HCT116 (cell line): ENCODE measurements around the gene SEMA3F. TPM values are rescaled to one million over a fixed set of nuclear protein-coding genes. Genes with fewer than 3 reads are reported as not detected.

ENCODE experiments used
- ATAC-seq: fragments of 200-7000 bp; cut with Tn5 transposase; 2 replicates; pipeline ENCODE4 v1.9.1; 2020; ENCODE audit warnings: mild to moderate bottlenecking, moderate library complexity
- BruUV-seq: library from RNA; stranded (reverse); fragments of 400-500 nt; replicated peaks from 2 replicates; lab custom pipeline; 2021; lab: Mats Ljungman, UMichigan
- CTCF ChIA-PET: fragments of 300-600 bp; sonication (Branson Sonifier 250); formaldehyde crosslinking; loops from one replicate; lab custom pipeline; 2021; ENCODE audit warnings: antibody characterized with exemption; lab: Charles Lee
- POLR2A ChIA-PET: fragments of 300-600, 350-600 bp; sonication (Branson Sonifier 250); formaldehyde crosslinking; loops from one replicate; lab custom pipeline; 2021; ENCODE audit warnings: antibody characterized with exemption; lab: Charles Lee
- RAD21 ChIA-PET, 2 experiments: fragments of 300-600 bp; sonication (Branson Sonifier 250); formaldehyde crosslinking; loops; one replicate each; lab custom pipeline; 2023; ENCODE audit warnings: low total read pairs in 2 of 2; ENCODE audit not compliant: uncharacterized antibody in 2 of 2, unreplicated experiment in 2 of 2, low non-redundant PET in 1 of 2; lab: Charles Lee
- DNase-seq: peaks from one replicate; pipeline ENCODE4 v3.0.0-alpha.2; 2010; ENCODE audit warnings: low read depth, low spot score
- H2AFZ ChIP-seq: fragments of 200-600 bp; shearing (Covaris generic), sonication (generic); 2 replicates; pipeline ENCODE4 v1.6.1; 2017; ENCODE audit warnings: low read depth, mixed run types, mixed read lengths, antibody characterized with exemption, low read length; ENCODE audit not compliant: poor library complexity, severe bottlenecking
- H3K27ac ChIP-seq: 2 replicates; pipeline ENCODE4 v1.5.1; 2012; ENCODE audit warnings: low read depth, low read length
- H3K27me3 ChIP-seq: fragments of 200-600 bp; sonication (generic); 2 replicates; pipeline ENCODE4 v1.6.1; 2016; ENCODE audit warnings: mixed run types, low read length, mixed read lengths; ENCODE audit not compliant: insufficient read depth
- H3K36me3 ChIP-seq, 2 experiments: fragments of 200-500 bp in 1 of 2; fragments of 200-600 bp in 1 of 2; sonication (Bioruptor generic) in 1 of 2; sonication (generic) in 1 of 2; 2 replicates each; pipeline versions ENCODE4 v1.5.1 to v1.6.1; 2014 to 2016; ENCODE audit warnings: low read length in 2 of 2, inconsistent platforms in 1 of 2, mixed read lengths in 1 of 2, mixed run types in 1 of 2; ENCODE audit not compliant: insufficient read depth in 2 of 2, control insufficient read depth in 1 of 2
- H3K4me1 ChIP-seq, 2 experiments: fragments of 200-600 bp in 1 of 2; sonication (generic) in 1 of 2; 2 replicates each; pipeline versions ENCODE4 v1.5.1 to v1.6.1; 2012 to 2017; ENCODE audit warnings: low read length in 2 of 2, inconsistent platforms in 1 of 2, mild to moderate bottlenecking in 1 of 2, mixed read lengths in 1 of 2, mixed run types in 1 of 2, moderate library complexity in 1 of 2; ENCODE audit not compliant: insufficient read depth in 2 of 2, control insufficient read depth in 1 of 2
- H3K4me2 ChIP-seq: fragments of 200-600 bp; sonication (generic); 2 replicates; pipeline ENCODE4 v1.6.1; 2017; ENCODE audit warnings: mixed run types, low read length, mixed read lengths
- H3K4me3 ChIP-seq, 2 experiments: fragments of 200-600 bp in 1 of 2; sonication (generic) in 1 of 2; replicated peaks in 1 of 2; 2 replicates each; pipeline ENCODE4 v1.5.1; 2011 to 2016; ENCODE audit warnings: low read length in 2 of 2, control low read depth in 1 of 2, low read depth in 1 of 2, mild to moderate bottlenecking in 1 of 2, mixed read lengths in 1 of 2, mixed run types in 1 of 2
- H3K79me2 ChIP-seq: fragments of 200-600 bp; sonication (generic); 2 replicates; pipeline ENCODE4 v1.6.1; 2017; ENCODE audit warnings: mild to moderate bottlenecking, mixed run types, low read length, moderate library complexity, mixed read lengths; ENCODE audit not compliant: insufficient read depth
- H3K9ac ChIP-seq: fragments of 200-600 bp; sonication (generic); 2 replicates; pipeline ENCODE4 v1.6.1; 2016; ENCODE audit warnings: low read length, mixed read lengths
- H3K9me2 ChIP-seq: fragments of 200-600 bp; sonication (generic), shearing (Covaris generic); 2 replicates; pipeline ENCODE4 v1.6.1; 2017; ENCODE audit warnings: mixed run types, mild to moderate bottlenecking, moderate library complexity; ENCODE audit not compliant: insufficient read depth
- H3K9me3 ChIP-seq, 2 experiments: fragments of 200-500 bp in 1 of 2; fragments of 200-600 bp in 1 of 2; sonication (Bioruptor generic) in 1 of 2; sonication (generic) in 1 of 2; 2 replicates each; pipeline ENCODE4 v1.6.1; 2014 to 2017; ENCODE audit warnings: low read length in 2 of 2, mixed read lengths in 2 of 2, inconsistent platforms in 1 of 2, low read depth in 1 of 2, mild to moderate bottlenecking in 1 of 2, mixed run types in 1 of 2, moderate library complexity in 1 of 2; ENCODE audit not compliant: control insufficient read depth in 1 of 2, insufficient read depth in 1 of 2
- H4K20me1 ChIP-seq: fragments of 200-600 bp; sonication (generic), shearing (Covaris generic); 2 replicates; pipeline ENCODE4 v1.6.1; 2017; ENCODE audit warnings: mixed run types, mild to moderate bottlenecking, moderate library complexity; ENCODE audit not compliant: insufficient read depth
- TCF7L2 ChIP-seq: IDR thresholded peaks from 2 replicates; pipeline ENCODE4 v1.7.0; 2011; ENCODE audit warnings: borderline replicate concordance, inconsistent platforms; ENCODE audit not compliant: insufficient read depth, insufficient read length; ENCODE audit errors: extremely low read depth
- intact Hi-C: fragments of 100-400 bp; cut with micrococcal nuclease; formaldehyde crosslinking; loops from 2 replicates; pipeline ENCODE4 v1.10.0; 2022
- total RNA-seq: library from RNA; stranded (reverse); gene quantifications from one replicate; pipeline ENCODE4 v1.2.1, GENCODE V29; 2021; ENCODE audit not compliant: unreplicated experiment
- TF ChIP-seq, protein P1 (sequence below): IDR thresholded peaks from 2 replicates; pipeline ENCODE4 v1.6.1; 2012; ENCODE audit warnings: low read depth

The SEMA3F gene
- total RNA-seq, 1 experiment from 2014 or later, result 15.7 TPM

DNA sequence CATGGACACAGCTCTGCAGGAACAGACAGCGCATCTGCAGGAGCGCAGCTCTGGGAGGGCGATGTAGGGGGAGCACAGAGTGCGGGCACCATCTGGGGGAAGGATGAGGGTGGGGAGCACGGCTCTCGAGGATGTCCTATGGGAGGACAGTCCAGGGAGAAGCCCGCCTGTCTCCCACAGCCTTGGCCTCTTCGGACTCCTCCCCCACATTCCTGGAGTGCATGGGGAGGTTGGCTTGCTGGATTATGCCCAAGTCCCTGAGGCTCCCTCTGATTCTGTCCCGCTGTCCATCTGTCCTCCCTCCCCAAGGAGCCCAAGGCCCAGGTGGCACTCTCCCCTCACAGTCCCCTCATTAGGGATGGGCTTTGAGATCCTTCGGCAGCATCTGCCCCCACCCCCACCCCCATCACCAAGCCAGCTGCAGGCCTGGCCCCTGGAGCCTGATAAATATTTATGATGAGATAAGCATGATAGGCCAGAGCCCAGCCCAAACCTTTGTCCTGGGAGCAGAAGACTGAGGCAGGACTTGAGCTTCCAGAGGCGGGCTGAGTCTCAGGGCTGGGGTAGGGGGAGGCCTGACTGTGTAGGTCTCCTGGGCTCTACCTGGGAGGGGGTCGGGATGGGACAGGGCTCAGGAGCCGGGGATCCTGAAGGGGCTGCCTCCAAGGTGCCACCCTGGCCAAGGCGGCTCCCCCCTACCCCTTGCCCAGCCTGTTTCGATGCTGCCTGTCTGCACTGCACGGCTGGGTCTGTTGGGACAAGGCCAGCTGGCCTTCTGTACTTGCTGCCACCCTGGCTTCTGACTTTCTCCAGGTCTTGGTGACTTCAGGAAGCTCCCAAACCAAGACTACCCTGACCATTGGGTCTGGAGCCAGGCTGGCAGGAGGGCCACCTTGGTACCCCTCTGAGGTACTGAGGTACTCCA lies 28.6 kb upstream of the SEMA3F start (continued):
- TF ChIP-seq, protein P1, sequence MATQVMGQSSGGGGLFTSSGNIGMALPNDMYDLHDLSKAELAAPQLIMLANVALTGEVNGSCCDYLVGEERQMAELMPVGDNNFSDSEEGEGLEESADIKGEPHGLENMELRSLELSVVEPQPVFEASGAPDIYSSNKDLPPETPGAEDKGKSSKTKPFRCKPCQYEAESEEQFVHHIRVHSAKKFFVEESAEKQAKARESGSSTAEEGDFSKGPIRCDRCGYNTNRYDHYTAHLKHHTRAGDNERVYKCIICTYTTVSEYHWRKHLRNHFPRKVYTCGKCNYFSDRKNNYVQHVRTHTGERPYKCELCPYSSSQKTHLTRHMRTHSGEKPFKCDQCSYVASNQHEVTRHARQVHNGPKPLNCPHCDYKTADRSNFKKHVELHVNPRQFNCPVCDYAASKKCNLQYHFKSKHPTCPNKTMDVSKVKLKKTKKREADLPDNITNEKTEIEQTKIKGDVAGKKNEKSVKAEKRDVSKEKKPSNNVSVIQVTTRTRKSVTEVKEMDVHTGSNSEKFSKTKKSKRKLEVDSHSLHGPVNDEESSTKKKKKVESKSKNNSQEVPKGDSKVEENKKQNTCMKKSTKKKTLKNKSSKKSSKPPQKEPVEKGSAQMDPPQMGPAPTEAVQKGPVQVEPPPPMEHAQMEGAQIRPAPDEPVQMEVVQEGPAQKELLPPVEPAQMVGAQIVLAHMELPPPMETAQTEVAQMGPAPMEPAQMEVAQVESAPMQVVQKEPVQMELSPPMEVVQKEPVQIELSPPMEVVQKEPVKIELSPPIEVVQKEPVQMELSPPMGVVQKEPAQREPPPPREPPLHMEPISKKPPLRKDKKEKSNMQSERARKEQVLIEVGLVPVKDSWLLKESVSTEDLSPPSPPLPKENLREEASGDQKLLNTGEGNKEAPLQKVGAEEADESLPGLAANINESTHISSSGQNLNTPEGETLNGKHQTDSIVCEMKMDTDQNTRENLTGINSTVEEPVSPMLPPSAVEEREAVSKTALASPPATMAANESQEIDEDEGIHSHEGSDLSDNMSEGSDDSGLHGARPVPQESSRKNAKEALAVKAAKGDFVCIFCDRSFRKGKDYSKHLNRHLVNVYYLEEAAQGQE, result no peak

GRCh38 chr3:50127251-50127691 lies 27.9 kb upstream of the SEMA3F start:
- Histone ChIP-seq H4K20me1 (no peaks in the 10 kb centered on the region), H3K9me3 (no peaks in the 10 kb centered on the region), H3K9ac (no peak overlapping the region), H3K4me3 (no peak overlapping the region), H3K27me3 (no peaks in the 10 kb centered on the region), H3K36me3 (no peaks in the 10 kb centered on the region), H3K27ac (no peak overlapping the region), H3K79me2 (no peaks in the 10 kb centered on the region), H3K4me2 (no peak overlapping the region), H3K9me2 (no peaks in the 10 kb centered on the region), H2AFZ (no peak overlapping the region), H3K4me1 (no peaks in the 10 kb centered on the region)
- POLR2A ChIA-PET, result no interaction called here
- BruUV-seq, result no TSS peak
- CTCF ChIA-PET, result no interaction called here
- RAD21 ChIA-PET, result no interaction called here
- DNase-seq (no peak), ATAC-seq (no peak)
- intact Hi-C loops, result no loop called here
- TF ChIP-seq TCF7L2, result no peak
